HG03097 (cell line): ENCODE results near the gene DHRS4L2.
"Not testable (repeated sequence)": the region's sequence is repeated elsewhere in the genome, so short reads cannot be mapped to it uniquely, and the experiment has no call there.

Experiments
- ATAC-seq: cut with Tn5 transposase; IDR thresholded peaks from one replicate; pipeline ENCODE4 v1.9.1; 2021; ENCODE audit not compliant: unreplicated experiment, low FRiP score

Gene DHRS4L2

DNA sequence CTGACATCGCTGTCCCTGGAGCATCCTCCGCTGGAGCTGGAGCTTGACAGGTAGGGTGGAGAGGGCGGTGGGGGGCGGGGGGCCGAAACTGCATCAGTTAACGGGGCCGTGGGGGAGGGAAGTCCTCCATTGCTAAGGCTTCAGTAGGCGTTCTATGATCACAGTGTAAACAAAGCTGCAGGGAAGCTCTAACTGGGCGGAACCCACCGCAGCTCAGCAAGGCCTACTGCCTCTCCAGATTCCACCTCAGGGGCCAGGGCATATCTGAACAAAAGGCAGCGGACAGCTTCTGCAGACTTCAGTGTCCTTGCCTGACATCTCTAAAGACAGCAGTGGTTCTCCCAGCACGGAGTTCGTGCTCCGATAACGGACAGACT lies 18.5 kb upstream of the DHRS4L2 start:
- not testable (repeated sequence) for ATAC-seq

DNA sequence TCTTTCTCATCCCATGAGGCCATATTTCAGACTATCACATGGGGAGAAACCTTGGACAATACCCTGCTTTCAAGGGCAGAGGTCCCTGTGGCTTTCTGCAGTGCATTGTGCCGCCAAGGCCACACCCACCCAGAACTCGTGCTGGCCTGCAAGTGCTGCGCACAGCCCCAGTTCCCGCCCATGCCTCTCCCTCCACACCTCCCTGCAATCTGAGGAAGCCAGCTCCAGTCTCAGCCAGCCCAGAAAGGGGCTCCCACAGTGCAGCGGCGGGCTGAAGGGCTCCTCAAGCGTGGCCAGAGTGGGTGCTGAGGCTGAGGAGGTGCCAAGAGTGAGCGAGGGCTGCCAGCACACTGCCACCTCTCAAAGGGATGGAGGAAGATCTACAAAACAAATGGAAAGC lies 15.6 kb upstream of the DHRS4L2 start:
- ATAC-seq: not testable (repeated sequence)

DNA sequence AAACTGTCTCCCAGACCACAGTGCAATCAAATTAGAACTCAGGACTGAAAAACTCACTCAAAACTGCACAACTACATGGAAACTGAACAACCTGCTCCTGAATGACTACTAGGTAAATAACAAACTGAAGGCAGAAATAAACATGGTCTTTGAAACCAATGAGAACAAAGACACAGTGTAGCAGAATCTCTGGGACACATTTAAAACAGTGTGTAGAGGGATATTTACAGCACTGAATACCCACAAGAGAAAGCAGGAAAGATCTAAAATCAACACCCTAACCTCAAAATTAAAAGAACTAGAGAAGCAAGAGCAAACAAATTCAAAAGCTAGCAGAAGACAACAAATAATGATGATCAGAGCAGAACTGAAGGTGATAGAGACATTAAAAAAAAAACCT lies 14.7 kb upstream of the DHRS4L2 start:
- not testable (repeated sequence) for ATAC-seq

- not testable (repeated sequence) for ATAC-seq
These were observed 11.5 kb upstream of the DHRS4L2 start for GRCh38 chr14:23977208-23977607.

DNA sequence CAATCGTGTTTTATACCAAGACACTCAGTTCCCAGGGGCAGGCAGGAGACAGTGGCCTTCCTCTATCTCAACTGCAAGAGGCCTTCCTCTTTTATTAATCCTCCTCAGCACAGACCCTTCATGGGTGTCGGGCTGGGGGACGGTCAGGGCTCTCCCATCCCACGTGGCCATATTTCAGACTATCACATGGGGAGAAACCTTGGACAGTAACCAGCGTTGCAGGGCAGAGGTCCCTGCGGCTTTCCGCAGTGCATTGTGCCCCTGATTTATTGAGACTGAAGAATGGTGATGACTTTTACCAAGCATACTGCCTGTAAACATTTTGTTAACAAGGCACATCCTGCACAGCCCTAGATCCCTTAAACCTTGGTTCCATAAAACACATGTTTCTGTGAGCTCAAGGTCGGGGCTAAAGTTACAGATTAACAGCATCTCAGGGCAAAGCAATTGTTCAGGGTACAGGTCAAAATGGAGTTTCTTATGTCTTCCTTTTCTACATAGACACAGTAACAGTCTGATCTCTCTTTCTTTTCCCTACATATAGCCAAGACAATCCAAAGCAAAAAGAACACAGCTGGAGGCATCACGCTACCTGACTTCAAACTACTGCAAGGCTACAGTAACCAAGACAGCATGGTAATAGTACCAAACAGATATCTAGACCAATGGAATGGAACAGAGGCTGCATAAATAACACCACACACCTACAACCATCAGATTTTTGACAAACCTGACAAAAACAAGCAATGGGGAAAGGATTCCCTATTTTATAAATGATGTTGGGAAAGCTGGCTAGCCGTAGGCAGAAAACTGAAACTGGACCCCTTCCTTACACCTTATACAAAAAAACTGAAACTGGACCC lies 6.5 kb upstream of the DHRS4L2 start:
- ATAC-seq: not testable (repeated sequence)

DNA sequence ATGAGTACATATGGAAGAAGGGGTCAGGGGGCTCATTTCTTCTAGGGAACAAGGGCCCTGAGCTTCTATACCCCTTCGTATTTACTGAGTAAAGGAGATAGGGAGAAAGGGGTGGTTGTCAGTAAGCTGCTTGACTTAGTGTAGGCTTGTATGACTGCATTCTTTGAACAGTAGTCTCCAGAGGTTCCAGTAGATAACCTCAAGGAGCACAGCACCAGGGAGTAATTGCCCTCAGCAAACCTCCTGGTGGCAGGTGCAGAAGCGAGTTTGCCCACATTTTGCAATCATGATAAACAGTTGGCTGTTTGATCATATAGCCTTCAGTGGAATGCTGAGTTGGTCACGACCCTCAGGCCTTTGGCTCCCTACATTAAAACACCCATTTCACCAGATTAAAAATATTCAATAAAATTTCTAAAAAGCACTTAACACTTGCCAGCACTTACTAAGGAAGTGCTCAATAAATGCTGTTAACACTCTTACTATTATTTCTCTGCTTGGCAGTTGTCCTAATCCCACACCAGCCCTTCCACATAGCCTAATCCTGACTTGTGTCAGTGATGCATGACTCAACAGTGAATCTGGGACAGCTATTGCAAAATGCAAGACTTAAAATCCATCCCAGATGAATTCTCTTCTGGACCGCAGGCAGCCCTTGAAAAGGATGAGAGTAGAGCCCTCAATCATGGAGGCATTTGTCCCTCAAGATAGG lies 3.7 kb upstream of the DHRS4L2 start:
- ATAC-seq: no peak

- peak; percentile 19 for ATAC-seq
These were observed 514 bp upstream of the DHRS4L2 start for GRCh38 chr14:23988223-23988606.

DNA sequence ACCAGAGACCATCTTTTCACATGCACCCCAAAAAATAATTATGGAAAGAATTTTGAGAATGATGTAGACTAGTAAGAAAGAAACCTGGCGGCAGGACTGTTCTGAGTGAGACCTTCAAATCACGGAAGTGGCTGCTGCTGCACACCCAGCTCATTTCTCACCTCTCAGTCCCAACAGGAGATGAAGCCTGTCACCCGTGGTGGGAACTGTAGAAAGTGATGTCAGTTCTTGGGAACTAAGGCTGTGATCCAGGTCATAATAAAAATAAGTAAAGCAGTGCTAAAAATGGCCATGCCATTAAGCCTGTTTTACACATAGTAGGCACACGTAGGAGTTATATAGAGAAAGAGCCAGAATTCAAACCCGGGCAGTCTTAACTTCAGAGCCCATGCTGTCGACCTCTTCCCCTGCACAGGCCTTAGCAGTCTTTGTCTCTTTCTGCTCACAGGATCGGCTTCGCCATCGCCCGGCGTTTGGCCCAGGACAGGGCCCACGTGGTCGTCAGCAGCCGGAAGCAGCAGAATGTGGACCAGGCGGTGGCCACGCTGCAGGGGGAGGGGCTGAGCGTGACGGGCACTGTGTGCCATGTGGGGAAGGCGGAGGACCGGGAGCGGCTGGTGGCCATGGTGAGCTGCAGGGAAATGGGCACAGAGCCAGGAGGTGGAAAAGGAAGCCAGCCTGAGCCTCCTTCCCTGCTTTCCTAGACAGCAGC lies 1.2 kb downstream of the DHRS4L2 start:
- ATAC-seq: not testable (repeated sequence)

GRCh38 chr14:23990961-23991360 lies 2.2 kb downstream of the DHRS4L2 start:
- not testable (repeated sequence) for ATAC-seq

- not testable (repeated sequence) for ATAC-seq
These were observed 4.3 kb downstream of the DHRS4L2 start for GRCh38 chr14:23993042-23993441.

DNA sequence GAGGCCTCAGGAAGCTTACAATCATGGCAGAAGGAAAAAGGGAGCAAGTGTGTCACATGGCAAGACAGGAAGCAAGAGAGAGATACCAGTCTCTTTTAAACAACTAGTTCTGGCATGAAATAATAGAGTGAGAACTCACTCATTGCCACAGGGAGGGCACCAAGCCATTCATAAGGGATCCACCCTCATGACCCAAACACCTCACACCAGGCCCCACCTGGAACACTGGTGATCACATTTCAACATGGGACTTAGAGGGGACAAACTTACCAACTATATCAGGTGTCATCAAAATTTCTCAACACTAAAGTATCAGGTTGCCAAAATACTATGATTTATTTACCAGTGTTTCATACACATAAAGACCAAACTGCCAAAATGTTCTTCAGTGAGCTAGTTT lies 7.3 kb downstream of the DHRS4L2 start:
- not testable (repeated sequence) for ATAC-seq

GRCh38 chr14:23996825-23997224 lies 8.1 kb downstream of the DHRS4L2 start:
- not testable (repeated sequence) for ATAC-seq

DNA sequence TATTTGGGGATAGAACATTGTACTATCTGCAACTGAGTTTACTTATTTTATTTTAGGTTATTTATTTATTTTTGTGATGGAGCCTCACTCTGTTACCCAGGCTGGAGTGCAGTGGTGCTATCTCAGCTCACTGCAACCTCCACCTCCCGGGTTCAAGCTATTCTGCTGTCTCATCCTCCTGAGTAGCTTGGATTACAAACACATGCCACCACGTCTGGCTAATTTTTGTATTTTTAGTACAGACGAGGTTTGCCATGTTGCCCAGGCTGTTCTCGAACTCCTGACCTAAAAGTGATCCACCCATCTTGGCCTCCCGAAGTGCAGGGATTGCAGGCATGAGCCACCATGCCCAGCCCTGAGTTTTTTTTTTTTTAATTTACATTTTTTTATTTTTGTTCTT lies 10.9 kb downstream of the DHRS4L2 start:
- ATAC-seq: not testable (repeated sequence)

DNA sequence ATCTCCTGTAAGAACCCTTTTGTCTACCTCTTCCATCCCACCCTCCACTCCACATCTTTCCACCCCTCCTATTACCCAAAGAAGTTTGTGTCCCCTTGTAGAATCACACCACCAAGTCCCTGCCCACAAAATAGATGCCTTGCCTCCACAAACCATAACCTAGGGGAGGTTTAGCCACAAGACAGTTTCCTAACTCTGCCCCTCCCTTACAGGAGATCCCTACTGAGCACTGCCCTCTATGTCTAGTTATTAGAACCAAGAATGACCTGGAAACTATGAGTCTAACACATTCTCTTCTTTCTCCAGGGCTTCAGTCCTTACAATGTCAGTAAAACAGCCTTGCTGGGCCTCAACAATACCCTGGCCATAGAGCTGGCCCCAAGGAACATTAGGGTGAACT lies 12.3 kb downstream of the DHRS4L2 start:
- ATAC-seq: not testable (repeated sequence)

GRCh38 chr14:24001679-24002078 lies 12.9 kb downstream of the DHRS4L2 start:
- ATAC-seq: not testable (repeated sequence)

DNA sequence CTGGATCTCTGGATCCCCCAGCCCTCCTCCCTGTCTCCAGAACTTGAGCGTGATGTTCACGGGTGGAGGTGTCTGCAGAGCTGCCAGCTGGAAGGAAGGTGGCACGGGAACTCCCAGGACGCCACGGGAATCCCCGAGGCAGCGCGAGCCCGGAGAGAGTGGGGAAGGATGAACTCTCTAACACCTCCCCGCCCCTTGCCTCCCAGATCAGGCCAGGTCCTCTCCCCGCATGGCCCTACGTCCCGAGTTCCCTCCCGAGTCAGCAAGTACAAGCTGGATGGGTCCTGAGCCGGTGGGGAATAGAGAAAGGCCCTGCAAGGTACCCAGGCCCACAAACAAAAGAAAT lies 17.7 kb downstream of the DHRS4L2 start:
- ATAC-seq: not testable (repeated sequence)

DNA sequence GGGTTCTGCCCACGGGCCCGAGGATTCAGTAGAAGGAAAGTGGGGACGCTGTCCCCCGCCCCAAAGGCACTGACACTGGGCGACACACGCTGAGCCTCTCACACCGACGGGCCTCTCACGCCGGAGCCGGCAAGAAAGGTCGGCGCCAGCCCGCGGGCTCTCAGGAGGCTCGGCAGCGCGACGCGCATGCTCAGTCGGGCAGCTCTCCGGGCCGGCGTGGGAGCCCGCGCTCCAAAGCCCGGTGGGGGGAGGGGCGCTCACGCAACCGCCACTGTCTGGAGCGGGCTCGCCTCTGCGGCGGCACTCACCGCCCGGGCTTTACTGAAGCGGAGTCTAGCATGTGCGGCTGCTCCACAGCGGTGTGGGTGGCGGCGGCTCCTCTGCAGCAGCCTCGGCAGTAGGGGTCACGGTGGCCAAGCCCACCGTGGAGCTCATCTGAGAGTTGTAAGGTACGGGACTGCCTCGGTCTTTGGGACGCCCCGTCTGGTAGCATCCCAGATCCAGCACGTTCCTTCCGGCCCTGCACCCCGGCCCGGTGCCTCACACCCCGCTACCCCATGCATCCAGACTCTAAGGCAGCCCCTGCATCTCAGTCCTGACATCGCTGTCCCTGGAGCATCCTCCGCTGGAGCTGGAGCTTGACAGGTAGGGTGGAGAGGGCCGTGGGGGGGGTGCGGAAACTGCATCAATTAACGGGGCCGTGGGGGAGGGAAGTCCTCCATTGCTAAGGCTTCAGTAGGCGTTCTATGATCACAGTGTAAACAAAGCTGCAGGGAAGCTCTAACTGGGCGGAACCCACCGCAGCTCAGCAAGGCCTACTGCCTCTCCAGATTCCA lies 18.3 kb downstream of the DHRS4L2 start:
- not testable (repeated sequence) for ATAC-seq

DNA sequence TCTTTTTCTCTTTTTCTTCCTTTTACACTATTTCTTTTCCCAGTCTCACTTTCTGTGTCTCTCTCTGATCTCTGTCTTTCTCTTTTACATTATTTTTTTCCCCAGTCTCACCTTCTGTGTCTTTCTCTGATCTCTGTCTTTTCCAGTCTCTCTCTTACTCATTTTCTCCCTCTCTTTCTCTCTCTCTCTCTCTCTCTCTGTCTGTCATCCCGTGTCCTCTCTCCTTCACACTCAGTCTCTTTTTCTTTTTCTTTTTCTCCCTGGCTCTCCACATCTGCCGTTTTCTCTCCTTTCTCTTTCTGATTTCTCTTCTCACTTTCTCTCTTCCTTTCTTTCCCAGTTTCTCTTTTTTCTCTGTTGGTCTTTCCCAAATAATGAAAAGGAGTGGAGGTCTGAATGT lies 22.3 kb downstream of the DHRS4L2 start:
- no peak for ATAC-seq

- not testable (repeated sequence) for ATAC-seq
These were observed 24.1 kb downstream of the DHRS4L2 start for GRCh38 chr14:24012726-24013273.
